CD4-positive, alpha-beta T cell (primary cell): Measurements from ENCODE around the gene CNGA3. TPM values are rescaled to one million over a fixed set of nuclear protein-coding genes. Genes with fewer than 3 reads are reported as not detected.

Experiments
- ATAC-seq: fragments of 200-7000 bp; cut with Tn5 transposase; one replicate; pipeline ENCODE4 v1.10.0; 2022; ENCODE audit warnings: mild to moderate bottlenecking; ENCODE audit not compliant: poor library complexity
- CTCF ChIA-PET: fragments of 350-600 bp; sonication (Branson Sonifier 250); formaldehyde crosslinking; loops from one replicate; lab custom pipeline; 2021; ENCODE audit warnings: antibody characterized with exemption, inconsistent platforms; lab: Charles Lee
- POLR2A ChIA-PET: fragments of 350-600 bp; sonication (Branson Sonifier 250); formaldehyde crosslinking; loops from one replicate; lab custom pipeline; 2021; ENCODE audit warnings: antibody characterized with exemption, inconsistent platforms; lab: Charles Lee
- DNase-seq, 14 experiments: peaks; one replicate each; pipeline ENCODE4 v3.0.0-alpha.2; 2013 to 2020; ENCODE audit warnings: mixed read lengths in 2 of 14
- H3K27ac ChIP-seq, 2 donors: one replicate each; pipeline versions ENCODE4 v1.5.1 to v1.7.0; 2013; ENCODE audit warnings: low read length in 2 of 2, low read depth in 1 of 2, mild to moderate bottlenecking in 1 of 2
- H3K27me3 ChIP-seq, 2 experiments: 1 replicate in 1 of 2; 2 replicates in 1 of 2; pipeline versions ENCODE4 v1.6.1 to v1.7.0; 2013; ENCODE audit warnings: low read length in 2 of 2, control low read depth in 1 of 2, mild to moderate bottlenecking in 1 of 2, moderate library complexity in 1 of 2; ENCODE audit not compliant: insufficient read depth in 2 of 2, control insufficient read depth in 1 of 2
- H3K36me3 ChIP-seq: one replicate; pipeline ENCODE4 v1.6.1; 2013; ENCODE audit warnings: low read length, control low read depth; ENCODE audit not compliant: insufficient read depth
- H3K4me1 ChIP-seq: one replicate; pipeline ENCODE4 v1.6.1; 2013; ENCODE audit warnings: low read length, control low read depth; ENCODE audit not compliant: insufficient read depth
- H3K4me3 ChIP-seq: one replicate; pipeline ENCODE4 v1.5.1; 2013; ENCODE audit warnings: mild to moderate bottlenecking, low read length, moderate library complexity
- H3K9me3 ChIP-seq, 2 experiments: 1 replicate in 1 of 2; 2 replicates in 1 of 2; pipeline versions ENCODE4 v1.6.1 to v1.7.0; 2013; ENCODE audit warnings: low read length in 2 of 2, mild to moderate bottlenecking in 2 of 2, control low read depth in 1 of 2, moderate library complexity in 1 of 2; ENCODE audit not compliant: control insufficient read depth in 1 of 2, insufficient read depth in 1 of 2
- H3K27ac Mint-ChIP-seq: one replicate; pipeline ENCODE4 v1.8.0; 2020; ENCODE audit warnings: mixed read lengths
- H3K27me3 Mint-ChIP-seq: one replicate; pipeline ENCODE4 v1.8.0; 2021; ENCODE audit warnings: mixed read lengths
- H3K36me3 Mint-ChIP-seq: one replicate; pipeline ENCODE4 v1.8.0; 2021; ENCODE audit warnings: low read depth, mixed read lengths
- H3K4me1 Mint-ChIP-seq: one replicate; pipeline ENCODE4 v1.8.0; 2021; ENCODE audit warnings: low read depth, mixed read lengths
- H3K4me3 Mint-ChIP-seq: one replicate; pipeline ENCODE4 v1.8.0; 2020; ENCODE audit warnings: mild to moderate bottlenecking, mixed read lengths
- H3K9me3 Mint-ChIP-seq: one replicate; pipeline ENCODE4 v1.8.0; 2020; ENCODE audit warnings: mixed read lengths
- intact Hi-C, 2 experiments: fragments of 100-400 bp; cut with DNase I in 1 of 2; cut with micrococcal nuclease in 1 of 2; formaldehyde crosslinking; loops; one replicate each; pipeline versions ENCODE4 v1.15.1 to v1.9.0; 2023 to 2025; cut with DNase I, micrococcal nuclease
- total RNA-seq, 174 experiments: library from RNA in 2 of 174; stranded (reverse) in 2 of 174; gene quantifications; one replicate each; pipeline ENCODE4 v1.2.3 and lab custom pipeline; 2021 to 2026
- TF ChIP-seq, protein P1 (sequence below): fragments of 200-600 bp; IDR thresholded peaks from one replicate; pipeline ENCODE4 v1.8.0; 2022; ENCODE audit warnings: antibody characterized with exemption, mild to moderate bottlenecking

Gene CNGA3
- total RNA-seq, 2 experiments from 2014 or later, result not detected

DNA sequence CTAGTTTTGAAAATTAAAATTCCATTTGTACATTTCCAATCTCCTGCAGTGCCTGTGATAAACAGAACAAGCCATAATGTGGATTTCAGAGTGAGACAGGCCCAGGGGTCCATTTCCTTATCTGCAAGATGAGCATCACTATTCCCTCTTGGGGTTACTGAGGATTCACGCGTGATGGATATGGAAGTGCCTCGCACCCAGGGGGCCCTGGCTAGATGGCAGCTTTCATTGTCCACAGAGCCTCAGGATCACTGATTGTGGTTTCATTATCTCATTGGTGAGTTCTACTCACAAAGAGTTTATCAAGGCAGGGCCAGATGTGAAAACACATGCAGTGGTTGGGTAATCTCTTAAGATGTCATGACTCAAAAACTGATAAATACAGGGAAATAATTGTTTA lies 11.6 kb downstream of the CNGA3 start:
- H3K9me3 Mint-ChIP-seq, result peaks cover 2% of the 10 kb centered on the region
- H3K36me3 Mint-ChIP-seq, result no peaks in the 10 kb centered on the region
- no peak for DNase-seq
- no peaks in the 10 kb centered on the region for H3K4me1 ChIP-seq
- H3K4me3 ChIP-seq, result no peak overlapping the region
- TF ChIP-seq, protein P1, sequence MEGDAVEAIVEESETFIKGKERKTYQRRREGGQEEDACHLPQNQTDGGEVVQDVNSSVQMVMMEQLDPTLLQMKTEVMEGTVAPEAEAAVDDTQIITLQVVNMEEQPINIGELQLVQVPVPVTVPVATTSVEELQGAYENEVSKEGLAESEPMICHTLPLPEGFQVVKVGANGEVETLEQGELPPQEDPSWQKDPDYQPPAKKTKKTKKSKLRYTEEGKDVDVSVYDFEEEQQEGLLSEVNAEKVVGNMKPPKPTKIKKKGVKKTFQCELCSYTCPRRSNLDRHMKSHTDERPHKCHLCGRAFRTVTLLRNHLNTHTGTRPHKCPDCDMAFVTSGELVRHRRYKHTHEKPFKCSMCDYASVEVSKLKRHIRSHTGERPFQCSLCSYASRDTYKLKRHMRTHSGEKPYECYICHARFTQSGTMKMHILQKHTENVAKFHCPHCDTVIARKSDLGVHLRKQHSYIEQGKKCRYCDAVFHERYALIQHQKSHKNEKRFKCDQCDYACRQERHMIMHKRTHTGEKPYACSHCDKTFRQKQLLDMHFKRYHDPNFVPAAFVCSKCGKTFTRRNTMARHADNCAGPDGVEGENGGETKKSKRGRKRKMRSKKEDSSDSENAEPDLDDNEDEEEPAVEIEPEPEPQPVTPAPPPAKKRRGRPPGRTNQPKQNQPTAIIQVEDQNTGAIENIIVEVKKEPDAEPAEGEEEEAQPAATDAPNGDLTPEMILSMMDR, result no peak
- H3K27ac ChIP-seq, result no peak overlapping the region
- no peak overlapping the region for H3K4me3 Mint-ChIP-seq
- no peaks in the 10 kb centered on the region for H3K36me3 ChIP-seq
- ATAC-seq, result no peak
- ChIA-PET POLR2A (no interaction called here), CTCF (no interaction called here)
- H3K4me1 Mint-ChIP-seq, result no peaks in the 10 kb centered on the region
- peaks cover 6 to 10% of the 10 kb centered on the region in 2 experiments for H3K9me3 ChIP-seq
- H3K27ac Mint-ChIP-seq, result no peak overlapping the region
- intact Hi-C loops, result no loop called here
- H3K27me3 Mint-ChIP-seq, result peaks cover 34% of the 10 kb centered on the region
- peaks cover 0 to 4% of the 10 kb centered on the region in 2 experiments for H3K27me3 ChIP-seq

DNA sequence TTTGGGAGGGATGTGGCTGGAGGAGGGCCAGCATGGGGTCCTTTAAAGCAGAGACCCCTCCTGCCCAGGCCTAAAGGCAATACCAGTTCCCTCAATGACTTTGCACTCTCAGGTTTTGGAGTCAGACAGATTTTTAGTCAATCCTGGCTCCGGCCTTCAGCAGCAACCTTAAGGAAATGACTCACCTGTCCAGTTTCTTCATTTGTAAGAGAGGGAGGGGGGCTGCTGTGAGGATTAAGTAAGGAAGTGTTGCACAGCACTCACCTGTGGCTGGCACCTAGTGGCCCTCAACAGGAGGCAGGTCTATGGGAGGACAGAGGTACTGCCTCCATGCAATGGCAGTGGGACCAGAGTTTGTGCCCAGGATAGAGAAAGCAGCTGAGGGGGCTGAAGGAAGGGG lies 13.7 kb downstream of the CNGA3 start:
- no peak overlapping the region for H3K27ac Mint-ChIP-seq
- intact Hi-C loops, result no loop called here
- Histone ChIP-seq H3K27ac (no peak overlapping the region), H3K4me3 (no peak overlapping the region), H3K4me1 (no peaks in the 10 kb centered on the region), H3K36me3 (no peaks in the 10 kb centered on the region), H3K9me3 (peaks cover 0 to 10% of the 10 kb centered on the region in 2 experiments), H3K27me3 (peaks cover 0 to 4% of the 10 kb centered on the region in 2 experiments)
- ATAC-seq, result no peak
- TF ChIP-seq, protein P1, result no peak
- no peaks in the 10 kb centered on the region for H3K4me1 Mint-ChIP-seq
- H3K27me3 Mint-ChIP-seq, result peaks cover 25% of the 10 kb centered on the region
- no peak overlapping the region for H3K4me3 Mint-ChIP-seq
- ChIA-PET CTCF (no interaction called here), POLR2A (no interaction called here)
- H3K9me3 Mint-ChIP-seq, result peaks cover 2% of the 10 kb centered on the region
- H3K36me3 Mint-ChIP-seq, result no peaks in the 10 kb centered on the region
- DNase-seq, result no peak

DNA sequence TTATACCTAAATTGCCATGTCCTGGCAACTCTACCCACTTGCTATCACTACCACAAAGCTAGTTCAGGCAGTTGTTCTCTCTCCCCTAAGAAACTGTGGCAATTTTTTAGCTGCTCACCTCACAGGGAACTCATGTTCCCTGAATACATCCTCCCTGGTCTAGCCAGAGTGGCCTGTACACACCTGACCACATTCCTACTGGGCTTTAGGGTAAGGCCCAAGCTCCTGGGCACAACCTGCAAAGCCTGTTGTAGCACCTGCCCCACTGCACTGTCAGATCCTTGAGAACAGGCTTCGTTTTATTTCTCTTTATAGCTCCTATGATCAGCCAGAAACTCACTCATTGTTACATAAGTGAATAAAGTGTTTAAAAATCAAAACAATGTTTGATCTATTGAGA lies 21.5 kb downstream of the CNGA3 start:
- POLR2A ChIA-PET, result no interaction called here
- TF ChIP-seq, protein P1, result no peak
- H3K4me1 Mint-ChIP-seq, result no peaks in the 10 kb centered on the region
- CTCF ChIA-PET, result no interaction called here
- H3K9me3 Mint-ChIP-seq, result peaks cover 5% of the 10 kb centered on the region
- no peak overlapping the region for H3K27ac Mint-ChIP-seq
- no peaks in the 10 kb centered on the region for H3K36me3 Mint-ChIP-seq
- Histone ChIP-seq H3K36me3 (no peaks in the 10 kb centered on the region), H3K4me3 (no peak overlapping the region), H3K4me1 (no peaks in the 10 kb centered on the region), H3K27me3 (peaks cover 2 to 9% of the 10 kb centered on the region in 2 experiments), H3K9me3 (peaks cover 4 to 17% of the 10 kb centered on the region in 2 experiments), H3K27ac (no peak overlapping the region)
- DNase-seq, result no peak
- peaks cover 39% of the 10 kb centered on the region for H3K27me3 Mint-ChIP-seq
- ATAC-seq, result no peak
- no peak overlapping the region for H3K4me3 Mint-ChIP-seq
- intact Hi-C loops, result no loop called here
